GM18870 (cell line): ENCODE results near the gene SLC8A1.

ENCODE experiments used
- ATAC-seq: cut with Tn5 transposase; IDR thresholded peaks from one replicate; pipeline ENCODE4 v1.9.1; 2021; ENCODE audit warnings: moderate library complexity; ENCODE audit not compliant: unreplicated experiment

Gene SLC8A1

GRCh38 chr2:40317046-40317445, 134.8 kb downstream of the SLC8A1 start:
- ATAC-seq: no peak

GRCh38 chr2:40316620-40317019, 135.3 kb downstream of the SLC8A1 start:
- no peak for ATAC-seq

GRCh38 chr2:40315683-40316082, 136.2 kb downstream of the SLC8A1 start:
- no peak for ATAC-seq

GRCh38 chr2:40311026-40311425, 140.9 kb downstream of the SLC8A1 start:
- no peak for ATAC-seq

- ATAC-seq: no peak
Measured at GRCh38 chr2:40310303-40310702, 141.6 kb downstream of the SLC8A1 start.

- no peak for ATAC-seq
Measured at GRCh38 chr2:40304340-40304739, 147.6 kb downstream of the SLC8A1 start.

DNA sequence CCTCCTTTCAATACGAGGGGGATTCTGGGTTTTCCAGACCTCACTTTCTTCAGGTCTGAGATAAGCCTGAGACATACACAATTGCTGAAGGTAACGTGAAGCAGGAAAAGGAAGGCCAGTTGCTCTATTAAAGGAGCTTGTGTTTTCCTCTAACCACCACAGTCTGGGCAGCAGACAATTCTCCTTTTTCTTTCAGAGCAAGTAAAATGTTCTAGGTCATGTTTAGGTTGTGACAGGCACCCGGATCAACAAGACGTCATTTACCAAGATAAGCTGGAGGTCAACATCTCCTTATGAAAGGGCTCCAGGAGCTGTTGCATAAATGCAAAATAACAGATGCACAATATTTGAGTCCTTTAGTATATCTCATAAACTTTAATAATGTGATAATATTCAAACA, 148.1 kb downstream of the SLC8A1 start:
- no peak for ATAC-seq

DNA sequence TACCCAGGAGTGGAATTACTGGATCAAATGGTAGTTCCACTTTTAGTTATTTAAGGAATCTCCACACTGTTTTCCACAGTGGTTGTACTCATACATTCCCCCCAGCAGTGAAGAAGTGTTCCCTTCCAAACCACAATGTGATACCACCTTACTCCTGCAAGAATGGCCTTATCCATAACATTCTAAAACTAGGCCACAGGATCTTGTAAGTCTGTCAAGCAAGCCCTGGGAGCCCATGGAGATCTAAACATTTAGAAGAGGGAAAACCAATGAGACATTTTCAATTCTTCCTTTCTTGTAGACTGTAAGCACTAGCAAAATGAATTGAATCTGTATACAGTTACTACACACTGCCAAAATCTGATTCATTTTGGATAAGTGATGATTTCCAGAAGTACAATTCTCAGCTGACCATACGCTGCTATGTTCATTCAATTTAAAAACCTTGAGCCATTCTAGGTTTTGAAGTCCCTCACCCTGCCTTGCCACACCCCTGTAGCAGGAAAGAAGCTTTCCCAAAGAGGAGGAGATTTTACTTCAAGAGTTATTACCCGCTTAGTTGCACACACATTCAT, 149.1 kb downstream of the SLC8A1 start:
- ATAC-seq: no peak

GRCh38 chr2:40300391-40300790, 151.5 kb downstream of the SLC8A1 start:
- no peak for ATAC-seq

DNA sequence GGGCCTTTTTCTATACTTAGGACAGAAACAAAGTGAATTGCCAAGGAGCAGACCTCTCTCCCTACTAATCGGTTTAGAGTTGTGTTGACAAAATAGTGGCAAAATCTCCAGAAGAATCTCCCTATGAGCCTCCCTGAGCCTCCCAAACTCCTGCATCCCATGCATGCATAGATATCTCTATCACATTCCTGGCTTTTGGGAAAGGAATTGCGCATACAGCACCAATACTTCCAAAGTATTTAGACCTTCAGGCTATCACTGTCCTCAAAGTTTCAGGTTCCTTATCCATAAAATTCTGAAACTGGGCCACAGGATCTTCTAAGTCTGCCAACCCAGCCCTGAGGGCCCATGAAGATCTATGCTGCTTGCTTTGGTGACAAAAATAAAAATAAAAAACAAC, 152.1 kb downstream of the SLC8A1 start:
- ATAC-seq: no peak

DNA sequence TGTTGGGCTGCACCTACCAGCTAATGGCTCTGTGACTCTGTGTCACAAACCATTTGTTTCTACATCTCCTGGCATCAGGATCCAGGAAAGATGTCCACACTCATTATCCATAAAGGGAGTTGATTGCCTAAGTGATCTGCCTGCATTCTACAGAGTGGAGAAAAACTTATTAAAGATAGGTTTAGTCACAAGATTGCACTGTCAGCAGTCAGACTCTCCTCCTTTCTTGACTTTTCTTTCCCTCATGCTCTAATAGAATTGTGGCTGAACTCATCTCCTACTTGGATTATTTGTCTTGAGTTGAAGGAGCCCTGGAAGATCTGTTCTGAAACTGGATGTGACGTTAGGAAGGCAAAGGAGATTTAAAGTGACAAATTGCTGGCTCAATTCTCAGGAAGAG, 152.7 kb downstream of the SLC8A1 start:
- no peak for ATAC-seq

- ATAC-seq: no peak
Measured at GRCh38 chr2:40298026-40298425, 153.9 kb downstream of the SLC8A1 start.

DNA sequence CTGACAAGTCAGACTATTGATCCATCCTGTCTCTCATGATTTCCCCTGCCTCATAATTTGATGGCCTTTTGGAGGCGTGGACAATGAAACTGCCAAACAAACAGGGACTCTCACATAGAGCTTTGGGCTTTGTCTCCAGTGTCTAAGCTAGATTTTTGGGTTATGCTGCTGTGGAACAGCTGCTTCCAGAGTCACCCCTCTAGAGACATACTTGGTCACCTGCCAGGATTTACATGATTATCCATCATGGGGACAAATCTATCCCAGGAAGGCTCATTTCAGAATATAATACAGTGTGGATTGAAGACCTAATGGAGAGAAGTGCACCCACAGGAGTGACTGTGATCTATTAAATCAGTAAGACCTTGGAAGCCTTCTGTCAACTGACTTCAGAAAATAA, 159.6 kb downstream of the SLC8A1 start:
- no peak for ATAC-seq

DNA sequence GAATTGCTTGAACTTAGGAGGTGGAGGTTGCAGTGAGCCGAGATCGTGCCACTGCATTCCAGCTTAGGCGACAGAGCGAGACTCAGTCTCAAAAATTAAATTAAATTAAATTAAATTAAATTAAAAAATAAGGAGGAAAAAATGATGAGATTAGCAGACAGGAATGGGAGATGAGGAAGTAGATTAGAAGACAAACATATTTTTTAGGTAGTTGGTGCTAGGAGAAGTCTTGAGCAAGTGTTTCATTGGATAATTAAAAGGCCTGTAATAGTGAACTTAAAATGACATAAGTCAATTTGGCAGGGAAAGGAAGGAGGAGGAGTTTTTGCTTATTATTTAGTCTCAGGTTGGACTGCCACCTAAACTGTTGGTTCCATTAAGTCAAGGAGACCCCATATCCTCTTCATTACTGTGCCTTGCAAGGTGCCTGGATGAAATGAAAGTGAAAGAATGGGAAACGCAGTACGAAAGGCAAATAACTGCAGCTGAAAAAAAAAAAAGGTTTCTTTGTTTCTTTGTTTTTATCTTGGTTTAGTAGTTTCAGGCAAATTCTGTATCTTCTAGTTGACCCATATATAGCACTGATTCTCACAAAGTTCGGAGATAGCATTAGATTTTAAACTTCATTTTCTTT, 162.0 kb downstream of the SLC8A1 start:
- no peak for ATAC-seq

- ATAC-seq: no peak
Measured at GRCh38 chr2:40287773-40288172, 164.1 kb downstream of the SLC8A1 start.

DNA sequence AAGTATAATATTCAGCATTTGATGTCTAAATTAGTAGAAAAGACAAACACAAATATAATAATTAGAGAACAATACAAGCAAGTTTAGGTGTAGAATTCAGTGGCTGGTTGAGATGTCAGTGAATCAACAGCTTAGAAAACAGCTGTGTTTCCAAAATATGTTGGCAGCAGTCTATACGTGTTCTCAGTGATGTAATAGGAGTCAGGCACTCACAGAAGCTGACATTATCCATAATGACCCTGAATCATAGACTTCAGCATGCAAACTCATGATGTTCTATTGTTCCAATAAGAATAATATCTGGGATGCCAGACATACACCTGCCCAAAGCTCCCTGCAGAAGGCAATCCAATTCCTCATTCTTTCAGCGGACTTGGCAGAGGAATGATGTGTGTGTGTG, 164.7 kb downstream of the SLC8A1 start:
- no peak for ATAC-seq

DNA sequence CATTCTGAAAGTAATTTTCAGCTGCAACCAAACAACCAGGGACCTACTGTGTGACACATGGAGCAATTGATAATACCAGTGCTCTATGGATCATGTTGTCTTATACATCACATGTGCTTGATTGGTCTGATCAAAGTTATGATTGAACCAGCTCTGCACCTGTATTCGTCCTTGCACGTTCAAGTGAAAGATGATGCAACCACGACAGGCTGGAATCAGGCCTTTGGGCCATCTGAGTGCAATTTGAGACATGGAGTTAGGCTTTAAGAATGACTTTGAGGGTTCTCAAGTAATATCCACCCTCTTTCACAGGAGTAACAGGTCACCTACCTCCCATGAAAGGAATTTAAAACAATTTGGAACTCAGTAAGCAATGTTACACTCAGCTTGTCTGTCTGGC, 165.2 kb downstream of the SLC8A1 start:
- no peak for ATAC-seq

DNA sequence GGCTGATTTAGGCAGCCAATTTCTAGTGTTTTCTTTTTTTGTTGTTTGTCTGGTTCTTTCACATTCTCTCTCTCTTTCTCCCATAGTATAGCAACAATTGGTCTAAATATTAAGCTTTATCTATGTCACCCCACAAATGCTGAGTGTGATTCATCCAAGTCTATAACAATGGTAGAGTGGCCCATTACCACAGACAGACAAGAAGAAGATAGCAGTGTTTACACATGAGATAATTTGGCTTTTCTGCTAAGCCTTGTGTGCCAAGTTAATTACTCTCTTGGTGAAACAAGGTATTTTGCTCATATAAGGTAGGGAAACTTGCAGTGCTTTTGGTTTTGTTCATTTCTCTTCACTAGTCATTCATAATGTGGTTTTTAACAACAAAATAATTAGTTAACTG, 166.5 kb downstream of the SLC8A1 start:
- no peak for ATAC-seq

DNA sequence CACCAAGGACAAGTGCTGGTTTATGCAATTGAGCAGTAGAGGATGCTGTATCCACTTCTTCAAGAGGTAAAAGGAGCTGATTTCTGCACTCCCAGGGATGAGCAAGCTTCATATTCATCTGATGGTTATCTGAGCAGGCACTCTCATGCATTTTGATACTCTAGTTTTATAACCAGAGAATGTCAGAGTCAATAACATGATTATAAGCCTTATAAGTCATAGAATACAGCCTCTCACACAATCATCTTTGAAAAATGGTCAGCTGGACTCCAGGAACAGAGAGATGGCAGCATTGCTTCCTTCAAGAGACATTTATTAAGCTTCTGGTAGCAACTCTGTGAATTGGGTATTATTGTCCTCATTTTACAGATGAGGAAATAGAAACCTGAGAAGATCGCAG, 167.1 kb downstream of the SLC8A1 start:
- ATAC-seq: no peak

DNA sequence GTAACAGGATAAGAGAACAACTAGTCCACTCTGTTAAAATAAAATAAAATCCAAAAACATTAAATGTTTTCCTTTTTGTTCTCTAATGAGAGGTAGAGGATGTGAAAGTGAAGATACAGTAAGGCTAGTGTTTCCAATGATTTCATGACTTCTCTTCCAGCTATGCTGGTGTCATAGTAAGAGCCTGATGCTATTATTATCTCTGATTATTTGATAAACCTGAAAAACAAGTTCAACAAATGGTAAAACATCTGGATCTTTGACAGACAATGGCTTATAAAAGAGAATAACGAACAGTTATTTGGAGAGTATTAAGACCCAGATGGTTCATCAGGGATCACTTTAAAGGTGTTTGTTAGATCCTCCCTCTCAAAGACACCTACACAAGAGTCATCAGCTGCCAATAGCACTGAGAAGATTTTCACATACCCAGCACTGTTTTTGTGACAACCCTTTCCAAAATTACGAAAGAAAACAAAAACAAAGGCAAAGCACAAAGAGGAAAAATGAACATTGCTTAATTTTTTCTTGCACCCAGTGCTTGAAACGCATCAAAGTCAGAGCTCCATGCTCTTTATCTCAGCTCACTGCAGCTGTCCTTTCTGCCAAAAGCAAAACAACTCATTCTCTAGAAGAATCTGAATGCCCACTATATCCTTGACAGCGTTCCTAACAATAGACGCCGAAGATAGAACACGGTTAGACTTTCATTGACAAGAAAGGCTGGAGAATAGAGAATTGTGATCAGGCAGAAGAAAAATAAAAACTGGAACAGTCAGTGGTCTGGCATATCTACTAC, 168.6 kb downstream of the SLC8A1 start:
- no peak for ATAC-seq

DNA sequence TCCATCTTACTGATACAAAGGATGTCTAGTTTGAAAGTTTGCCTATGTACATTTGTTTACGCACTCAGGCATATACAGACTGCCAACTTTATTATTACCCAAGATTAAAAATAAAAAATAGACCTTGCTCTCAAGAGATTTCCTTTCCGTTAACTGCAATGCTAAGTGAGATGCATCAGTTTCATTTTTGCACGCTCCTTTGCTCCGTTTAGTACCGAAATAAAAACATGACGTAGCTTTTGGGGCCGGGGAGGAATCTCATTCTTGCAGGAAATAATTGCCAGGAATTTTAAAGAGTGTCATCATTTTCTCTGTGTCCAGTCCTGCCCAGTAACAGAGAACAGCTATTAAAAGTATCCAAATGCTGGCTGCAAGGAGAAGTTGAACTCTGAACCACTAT, 169.5 kb downstream of the SLC8A1 start:
- no peak for ATAC-seq
